ENCODE data around the gene ITPKC.

GRCh38 chr19:40752257-40752781 is 35.4 kb downstream of the ITPKC start:
- TF ChIP-seq MXI1 (IDR thresholded peaks at IDR 0.05; ENCODE audit: low read depth, low read length), result no peak
- TF ChIP-seq CTCF (IDR thresholded peaks at IDR 0.05 in 2 of 3, conservative IDR thresholded peaks at IDR 0.05 in 1 of 3; ENCODE audit: control insufficient read depth in 2 of 3, extremely low read depth in 1 of 3, insufficient read depth in 1 of 3, low read depth in 3 of 3, low read length in 3 of 3), result no peak
- no peak for TF ChIP-seq IRF3 (IDR thresholded peaks at IDR 0.05)
- no peak for TF ChIP-seq ZSCAN29 (IDR thresholded peaks at IDR 0.05)
- no peak for TF ChIP-seq CUX1 (IDR thresholded peaks at IDR 0.05; ENCODE audit: insufficient replicate concordance, low read depth, low read length)
- no peak for TF ChIP-seq ZBTB11 (CRISPR knock-in tag; IDR thresholded peaks at IDR 0.05)
- no peak for TF ChIP-seq RAD51 (IDR thresholded peaks at IDR 0.05)
- TF ChIP-seq RAD21 (IDR thresholded peaks at IDR 0.05; ENCODE audit: insufficient read depth, low read depth, low read length), result no peak

Measured in GM12878 (cell line).